Measurements from ENCODE around the gene AHI1. TPM values are rescaled to one million over a fixed set of nuclear protein-coding genes. Genes with fewer than 3 reads are reported as not detected.

AHI1 gene
- total RNA-seq, 1 donor from 2014 or later = 5.2 TPM

GRCh38 chr6:135519348-135519747, 21.8 kb upstream of the AHI1 start:
- no peak for DNase-seq (ENCODE audit: low read depth)
- H3K36me3 ChIP-seq (ENCODE audit: control insufficient read depth, insufficient read depth, low read length) = no peaks in the 10 kb centered on the region
- TF ChIP-seq, protein P1, sequence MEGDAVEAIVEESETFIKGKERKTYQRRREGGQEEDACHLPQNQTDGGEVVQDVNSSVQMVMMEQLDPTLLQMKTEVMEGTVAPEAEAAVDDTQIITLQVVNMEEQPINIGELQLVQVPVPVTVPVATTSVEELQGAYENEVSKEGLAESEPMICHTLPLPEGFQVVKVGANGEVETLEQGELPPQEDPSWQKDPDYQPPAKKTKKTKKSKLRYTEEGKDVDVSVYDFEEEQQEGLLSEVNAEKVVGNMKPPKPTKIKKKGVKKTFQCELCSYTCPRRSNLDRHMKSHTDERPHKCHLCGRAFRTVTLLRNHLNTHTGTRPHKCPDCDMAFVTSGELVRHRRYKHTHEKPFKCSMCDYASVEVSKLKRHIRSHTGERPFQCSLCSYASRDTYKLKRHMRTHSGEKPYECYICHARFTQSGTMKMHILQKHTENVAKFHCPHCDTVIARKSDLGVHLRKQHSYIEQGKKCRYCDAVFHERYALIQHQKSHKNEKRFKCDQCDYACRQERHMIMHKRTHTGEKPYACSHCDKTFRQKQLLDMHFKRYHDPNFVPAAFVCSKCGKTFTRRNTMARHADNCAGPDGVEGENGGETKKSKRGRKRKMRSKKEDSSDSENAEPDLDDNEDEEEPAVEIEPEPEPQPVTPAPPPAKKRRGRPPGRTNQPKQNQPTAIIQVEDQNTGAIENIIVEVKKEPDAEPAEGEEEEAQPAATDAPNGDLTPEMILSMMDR (IDR thresholded peaks at IDR 0.05; ENCODE audit: insufficient read depth, low read length, poor library complexity, severe bottlenecking) = no peak
- no peaks in the 10 kb centered on the region for H3K27me3 ChIP-seq (ENCODE audit: control insufficient read depth, insufficient read depth, low read length)
- H3K4me3 ChIP-seq (ENCODE audit: low read depth, low read length) = no peak overlapping the region

DNA sequence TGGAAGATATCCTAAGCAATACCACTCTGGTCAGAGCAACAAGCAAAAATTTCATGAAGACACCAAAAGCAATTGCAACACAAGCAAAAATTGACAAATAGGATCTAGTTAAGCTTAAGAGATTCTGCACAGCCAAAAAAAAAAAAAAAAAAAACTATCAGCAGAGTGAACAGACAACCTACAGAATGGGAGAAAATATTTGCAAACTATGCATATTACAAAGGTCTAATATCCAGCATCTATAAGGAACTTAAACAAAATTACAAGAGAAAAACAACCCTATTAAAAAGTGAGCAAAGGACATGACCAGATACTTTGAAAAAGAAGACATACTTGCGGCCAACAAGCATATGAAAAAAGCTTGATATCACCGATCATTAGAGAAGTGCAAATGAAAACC, 20.0 kb upstream of the AHI1 start:
- TF ChIP-seq, protein P1 (IDR thresholded peaks at IDR 0.05; ENCODE audit: insufficient read depth, low read length, poor library complexity, severe bottlenecking) = no peak
- Histone ChIP-seq H3K27me3 (ENCODE audit: control insufficient read depth, insufficient read depth, low read length) (no peaks in the 10 kb centered on the region), H3K4me3 (ENCODE audit: low read depth, low read length) (no peak overlapping the region), H3K36me3 (ENCODE audit: control insufficient read depth, insufficient read depth, low read length) (no peaks in the 10 kb centered on the region)
- DNase-seq (ENCODE audit: low read depth) = no peak

- no peak overlapping the region for H3K4me3 ChIP-seq (ENCODE audit: low read depth, low read length)
- TF ChIP-seq, protein P1 (IDR thresholded peaks at IDR 0.05; ENCODE audit: insufficient read depth, low read length, poor library complexity, severe bottlenecking) = no peak
- DNase-seq (ENCODE audit: low read depth) = no peak
Measured at GRCh38 chr6:135514706-135515105, 17.2 kb upstream of the AHI1 start.

DNA sequence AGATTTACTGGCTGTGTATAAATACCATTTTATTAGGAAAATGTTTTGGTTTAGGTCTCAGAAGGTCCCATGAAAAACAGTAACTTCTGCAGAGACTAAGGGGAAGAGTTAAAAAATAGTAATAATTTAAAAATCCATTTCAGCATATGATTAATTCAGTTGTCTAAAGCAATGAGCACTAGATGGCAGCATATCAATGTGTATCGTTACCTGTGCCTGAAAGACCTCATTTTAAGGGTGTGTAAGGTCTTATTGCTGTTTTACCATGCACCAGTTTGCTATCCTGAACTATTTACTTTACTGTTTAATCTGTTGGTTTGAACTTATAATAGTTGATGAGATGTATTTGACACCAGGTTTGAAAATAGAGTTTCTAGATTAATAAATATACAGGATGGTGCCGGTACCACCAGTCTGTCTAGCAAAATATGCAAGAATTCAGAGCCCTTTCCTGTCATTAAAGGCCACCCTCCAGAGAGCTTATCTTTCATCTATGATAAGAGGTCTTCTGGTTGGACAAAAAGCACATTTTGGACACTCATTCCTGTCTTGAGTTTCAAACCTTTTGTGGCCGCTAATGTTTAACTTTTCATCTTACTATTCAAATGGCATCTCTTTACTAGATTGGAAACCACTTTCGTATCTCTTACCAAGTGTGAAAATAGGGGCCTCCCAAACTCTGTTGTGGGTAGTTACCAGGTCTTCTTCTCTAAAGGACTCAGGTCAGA, 8.9 kb upstream of the AHI1 start:
- Histone ChIP-seq H3K36me3 (ENCODE audit: control insufficient read depth, insufficient read depth, low read length) (no peaks in the 10 kb centered on the region), H3K4me3 (ENCODE audit: low read depth, low read length) (no peak overlapping the region), H3K27me3 (ENCODE audit: control insufficient read depth, insufficient read depth, low read length) (no peaks in the 10 kb centered on the region)
- TF ChIP-seq, protein P1 (IDR thresholded peaks at IDR 0.05; ENCODE audit: insufficient read depth, low read length, poor library complexity, severe bottlenecking) = peak; percentile 36
- no peak for DNase-seq (ENCODE audit: low read depth)

More at GRCh38 chr6:135514706-135515105, 17.2 kb upstream of the AHI1 start:
- no peaks in the 10 kb centered on the region for H3K36me3 ChIP-seq (ENCODE audit: control insufficient read depth, insufficient read depth, low read length)
- H3K27me3 ChIP-seq (ENCODE audit: control insufficient read depth, insufficient read depth, low read length) = no peaks in the 10 kb centered on the region

- TF ChIP-seq, protein P1 (IDR thresholded peaks at IDR 0.05; ENCODE audit: insufficient read depth, low read length, poor library complexity, severe bottlenecking) = no peak
- DNase-seq (ENCODE audit: low read depth) = no peak
- no peaks in the 10 kb centered on the region for H3K27me3 ChIP-seq (ENCODE audit: control insufficient read depth, insufficient read depth, low read length)
- H3K4me3 ChIP-seq (ENCODE audit: low read depth, low read length) = no peak overlapping the region
- no peaks in the 10 kb centered on the region for H3K36me3 ChIP-seq (ENCODE audit: control insufficient read depth, insufficient read depth, low read length)
Measured at GRCh38 chr6:135505648-135506047, 8.1 kb upstream of the AHI1 start.

- no peaks in the 10 kb centered on the region for H3K36me3 ChIP-seq (ENCODE audit: control insufficient read depth, insufficient read depth, low read length)
- H3K4me3 ChIP-seq (ENCODE audit: low read depth, low read length) = no peak overlapping the region
- TF ChIP-seq, protein P1 (IDR thresholded peaks at IDR 0.05; ENCODE audit: insufficient read depth, low read length, poor library complexity, severe bottlenecking) = no peak
- H3K27me3 ChIP-seq (ENCODE audit: control insufficient read depth, insufficient read depth, low read length) = no peaks in the 10 kb centered on the region
- DNase-seq (ENCODE audit: low read depth) = no peak
Measured at GRCh38 chr6:135505222-135505621, 7.7 kb upstream of the AHI1 start.

Measured in kidney epithelial cell (primary cell).